Peyer's patch (tissue), 4 donors: ENCODE data around the gene SMIM3. TPM values are rescaled to one million over a fixed set of nuclear protein-coding genes. Genes with fewer than 3 reads are reported as not detected.
"Not testable (repeated sequence)": the region's sequence is repeated elsewhere in the genome, so short reads cannot be mapped to it uniquely, and the experiment has no call there.

Experiments
- DNase-seq, 3 donors: peaks; one replicate each; pipeline ENCODE4 v3.0.0-alpha.2; 2017 to 2019
- H3K27ac ChIP-seq, 4 donors: fragments of 200-600 bp; sonication (generic); one replicate each; pipeline ENCODE4 v1.5.1; 2016 to 2019
- H3K27me3 ChIP-seq, 2 donors: fragments of 200-600 bp; sonication (generic); one replicate each; pipeline ENCODE4 v1.5.1; 2019
- H3K36me3 ChIP-seq, 3 donors: fragments of 200-600 bp; sonication (generic); one replicate each; pipeline ENCODE4 v1.5.1; 2016 to 2019
- H3K4me1 ChIP-seq, 4 donors: fragments of 200-600 bp; sonication (generic); one replicate each; pipeline ENCODE4 v1.5.1; 2016 to 2019
- H3K4me3 ChIP-seq, 4 donors: fragments of 200-600 bp; sonication (generic); 1 replicate in 3 of 4; 2 replicates in 1 of 4; pipeline ENCODE4 v1.5.1; 2016 to 2019; ENCODE audit warnings: mild to moderate bottlenecking in 1 of 4
- H3K9me3 ChIP-seq, 4 donors: fragments of 200-600 bp; sonication (generic); one replicate each; pipeline ENCODE4 v1.5.1; 2016 to 2019; ENCODE audit warnings: mild to moderate bottlenecking in 1 of 4
- CTCF ChIP-seq, 6 experiments: fragments of 450-650 bp in 4 of 6; fragments of 200-600 bp in 2 of 6; sonication (generic) in 1 of 6; IDR thresholded peaks; one replicate each; pipeline ENCODE4 v1.5.1; 2017 to 2019; ENCODE audit warnings: antibody characterized with exemption in 6 of 6, mild to moderate bottlenecking in 3 of 6, moderate library complexity in 1 of 6
- POLR2A ChIP-seq, 2 donors: fragments of 450-650 bp; IDR thresholded peaks; one replicate each; pipeline ENCODE4 v1.5.1; 2017; ENCODE audit warnings: antibody characterized with exemption in 2 of 2, mild to moderate bottlenecking in 2 of 2, moderate library complexity in 2 of 2
- total RNA-seq, 4 donors: library from RNA; depleted of rRNA; stranded (reverse); fragments of >200 nt; gene quantifications; one replicate each; pipeline ENCODE4 v1.1.0, GENCODE V29; 2016

Gene SMIM3
- total RNA-seq, 4 donors from 2014 or later, result 12.7 to 82.5 (median 23.6) TPM

- H3K27ac ChIP-seq, result peak overlapping the region in 3 of 4 donors; percentile 20 to 68 (median 51)
- peaks cover 0 to 52% (median 2%) of the 10 kb centered on the region in 4 donors for H3K4me1 ChIP-seq
- H3K4me3 ChIP-seq, result no peak overlapping the region
- TF ChIP-seq POLR2A (IDR thresholded peaks at IDR 0.05) (no peak), CTCF (IDR thresholded peaks at IDR 0.05) (no peak)
- H3K36me3 ChIP-seq, result no peaks in the 10 kb centered on the region
- H3K9me3 ChIP-seq, result no peaks in the 10 kb centered on the region
- no peak for DNase-seq
- no peaks in the 10 kb centered on the region for H3K27me3 ChIP-seq
Measured at GRCh38 chr5:150789450-150789849, 10.9 kb downstream of the SMIM3 start.

GRCh38 chr5:150789943-150790611 lies 11.5 kb downstream of the SMIM3 start:
- H3K4me1 ChIP-seq, result peaks cover 0 to 45% (median 2%) of the 10 kb centered on the region in 4 donors
- peak overlapping the region in 3 of 4 donors; percentile 20 to 68 (median 51) for H3K27ac ChIP-seq
- peak in 1 of 3 donors; percentile 66 for DNase-seq
- H3K4me3 ChIP-seq, result no peak overlapping the region
- no peak for TF ChIP-seq POLR2A (IDR thresholded peaks at IDR 0.05)
- TF ChIP-seq CTCF (IDR thresholded peaks at IDR 0.05), result no peak
- no peaks in the 10 kb centered on the region for H3K9me3 ChIP-seq
- no peaks in the 10 kb centered on the region for H3K27me3 ChIP-seq
- H3K36me3 ChIP-seq, result no peaks in the 10 kb centered on the region

GRCh38 chr5:150791536-150791935 lies 13.0 kb downstream of the SMIM3 start:
- Histone ChIP-seq H3K4me3 (no peak overlapping the region), H3K4me1 (peaks cover 0 to 38% (median 2%) of the 10 kb centered on the region in 4 donors), H3K27me3 (no peaks in the 10 kb centered on the region), H3K9me3 (no peaks in the 10 kb centered on the region), H3K36me3 (peaks cover 0 to 13% (median 0%) of the 10 kb centered on the region in 3 donors), H3K27ac (peak overlapping the region in 1 of 4 donors; percentile 51)
- TF ChIP-seq POLR2A (IDR thresholded peaks at IDR 0.05) (no peak), CTCF (IDR thresholded peaks at IDR 0.05) (no peak)
- no peak for DNase-seq

- not testable (repeated sequence) for DNase-seq, H3K4me3 ChIP-seq, H3K9me3 ChIP-seq, H3K27me3 ChIP-seq, H3K27ac ChIP-seq
- peaks cover 0 to 18% (median 0%) of the 10 kb centered on the region in 3 donors for H3K36me3 ChIP-seq
- peaks cover 0 to 19% (median 2%) of the 10 kb centered on the region in 4 donors for H3K4me1 ChIP-seq
Measured at GRCh38 chr5:150793423-150793888, 14.9 kb downstream of the SMIM3 start.

GRCh38 chr5:150794927-150795326 lies 16.4 kb downstream of the SMIM3 start:
- no peak for DNase-seq
- Histone ChIP-seq H3K4me1 (peaks cover 0 to 6% (median under 1%) of the 10 kb centered on the region in 4 donors), H3K36me3 (peaks cover 0 to 18% (median 0%) of the 10 kb centered on the region in 3 donors), H3K4me3 (no peak overlapping the region), H3K27me3 (no peaks in the 10 kb centered on the region), H3K27ac (no peak overlapping the region), H3K9me3 (no peaks in the 10 kb centered on the region)
- TF ChIP-seq CTCF (IDR thresholded peaks at IDR 0.05) (no peak), POLR2A (IDR thresholded peaks at IDR 0.05) (no peak)

GRCh38 chr5:150797384-150797783 lies 18.8 kb downstream of the SMIM3 start:
- Histone ChIP-seq H3K27me3 (no peaks in the 10 kb centered on the region), H3K36me3 (peaks cover 0 to 18% (median 0%) of the 10 kb centered on the region in 3 donors), H3K4me3 (no peak overlapping the region), H3K9me3 (no peaks in the 10 kb centered on the region), H3K4me1 (peaks cover 0 to 4% (median 0%) of the 10 kb centered on the region in 4 donors), H3K27ac (no peak overlapping the region)
- no peak for DNase-seq
- TF ChIP-seq POLR2A (IDR thresholded peaks at IDR 0.05), result no peak
- TF ChIP-seq CTCF (IDR thresholded peaks at IDR 0.05), result no peak
